Memory B cell (primary cell): ENCODE data around the gene ADPGK.
A peak's percentile ranks its signal among the peaks of the same experiment; 100 is the strongest.

Experiments used
- ATAC-seq: fragments of 150-1000 bp; cut with Tn5 transposase; 2 replicates; pipeline ENCODE4 v1.10.0; 2021; ENCODE audit warnings: low read depth, mild to moderate bottlenecking, moderate library complexity
- DNase-seq, 2 donors: peaks; one replicate each; pipeline ENCODE4 v3.0.0; 2022; ENCODE audit warnings: low spot score in 2 of 2
- H3K27ac Mint-ChIP-seq: one replicate; pipeline ENCODE4 v1.8.0; 2022; ENCODE audit warnings: mild to moderate bottlenecking, moderate library complexity, mixed read lengths
- H3K27me3 Mint-ChIP-seq: one replicate; pipeline ENCODE4 v1.8.0; 2022; ENCODE audit warnings: mixed read lengths
- H3K36me3 Mint-ChIP-seq: one replicate; pipeline ENCODE4 v1.8.0; 2022; ENCODE audit warnings: mild to moderate bottlenecking, mixed read lengths
- H3K4me1 Mint-ChIP-seq: one replicate; pipeline ENCODE4 v1.8.0; 2022; ENCODE audit warnings: mixed read lengths
- H3K4me3 Mint-ChIP-seq: one replicate; pipeline ENCODE4 v1.8.0; 2022; ENCODE audit warnings: mild to moderate bottlenecking, moderate library complexity, mixed read lengths
- H3K9me3 Mint-ChIP-seq: one replicate; pipeline ENCODE4 v1.8.0; 2022; ENCODE audit warnings: mixed read lengths

Gene ADPGK

GRCh38 chr15:72783004-72783639, 436 bp downstream of the ADPGK start:
- peaks cover 33% of the 10 kb centered on the region for H3K4me1 Mint-ChIP-seq
- H3K9me3 Mint-ChIP-seq: no peaks in the 10 kb centered on the region
- DNase-seq: peak in 1 of 2 donors; percentile 65
- peak; percentile 62 for ATAC-seq
- H3K27ac Mint-ChIP-seq: peak overlapping the region; percentile 97
- H3K36me3 Mint-ChIP-seq: peaks cover 24% of the 10 kb centered on the region
- peak overlapping the region; percentile 92 for H3K4me3 Mint-ChIP-seq
- H3K27me3 Mint-ChIP-seq: no peaks in the 10 kb centered on the region

GRCh38 chr15:72782274-72783003, 1.1 kb downstream of the ADPGK start:
- no peaks in the 10 kb centered on the region for H3K9me3 Mint-ChIP-seq
- H3K27me3 Mint-ChIP-seq: no peaks in the 10 kb centered on the region
- H3K36me3 Mint-ChIP-seq: peaks cover 24% of the 10 kb centered on the region
- ATAC-seq (no peak), DNase-seq (no peak)
- peaks cover 33% of the 10 kb centered on the region for H3K4me1 Mint-ChIP-seq
- H3K27ac Mint-ChIP-seq: peak overlapping the region; percentile 97
- peak overlapping the region; percentile 92 for H3K4me3 Mint-ChIP-seq

GRCh38 chr15:72781631-72782030, 1.9 kb downstream of the ADPGK start:
- peaks cover 26% of the 10 kb centered on the region for H3K36me3 Mint-ChIP-seq
- no peaks in the 10 kb centered on the region for H3K9me3 Mint-ChIP-seq
- H3K27me3 Mint-ChIP-seq: no peaks in the 10 kb centered on the region
- DNase-seq (no peak), ATAC-seq (no peak)
- peak overlapping the region; percentile 92 for H3K4me3 Mint-ChIP-seq
- H3K27ac Mint-ChIP-seq: peak overlapping the region; percentile 97
- peaks cover 33% of the 10 kb centered on the region for H3K4me1 Mint-ChIP-seq

- H3K9me3 Mint-ChIP-seq: no peaks in the 10 kb centered on the region
- no peaks in the 10 kb centered on the region for H3K27me3 Mint-ChIP-seq
- peaks cover 32% of the 10 kb centered on the region for H3K36me3 Mint-ChIP-seq
- no peak overlapping the region for H3K4me3 Mint-ChIP-seq
- peaks cover 46% of the 10 kb centered on the region for H3K4me1 Mint-ChIP-seq
- no peak for ATAC-seq
- DNase-seq: no peak
- H3K27ac Mint-ChIP-seq: peak overlapping the region; percentile 26
Observed at GRCh38 chr15:72778796-72779195, 4.8 kb downstream of the ADPGK start.

- peaks cover 30% of the 10 kb centered on the region for H3K36me3 Mint-ChIP-seq
- H3K4me1 Mint-ChIP-seq: peaks cover 38% of the 10 kb centered on the region
- peak overlapping the region; percentile 68 for H3K4me3 Mint-ChIP-seq
- peak overlapping the region; percentile 75 for H3K27ac Mint-ChIP-seq
- no peaks in the 10 kb centered on the region for H3K9me3 Mint-ChIP-seq
- ATAC-seq (peak; percentile 83), DNase-seq (no peak)
- no peaks in the 10 kb centered on the region for H3K27me3 Mint-ChIP-seq
Observed at GRCh38 chr15:72774696-72775383, 8.7 kb downstream of the ADPGK start.

GRCh38 chr15:72771329-72771725, 12.2 kb downstream of the ADPGK start:
- Mint-ChIP-seq H3K9me3 (peaks cover 4% of the 10 kb centered on the region), H3K27me3 (no peaks in the 10 kb centered on the region), H3K4me1 (peaks cover 29% of the 10 kb centered on the region), H3K27ac (peak overlapping the region; percentile 43), H3K36me3 (peaks cover 48% of the 10 kb centered on the region), H3K4me3 (no peak overlapping the region)
- no peak for ATAC-seq
- DNase-seq: no peak

- ATAC-seq (no peak), DNase-seq (no peak)
- H3K36me3 Mint-ChIP-seq: peaks cover 50% of the 10 kb centered on the region
- H3K27ac Mint-ChIP-seq: peak overlapping the region; percentile 43
- H3K9me3 Mint-ChIP-seq: peaks cover 4% of the 10 kb centered on the region
- H3K4me3 Mint-ChIP-seq: no peak overlapping the region
- peaks cover 25% of the 10 kb centered on the region for H3K4me1 Mint-ChIP-seq
- H3K27me3 Mint-ChIP-seq: no peaks in the 10 kb centered on the region
Observed at GRCh38 chr15:72770673-72771328, 12.8 kb downstream of the ADPGK start.

- Mint-ChIP-seq H3K4me1 (peaks cover 8% of the 10 kb centered on the region), H3K27ac (no peak overlapping the region), H3K9me3 (peaks cover 4% of the 10 kb centered on the region), H3K27me3 (no peaks in the 10 kb centered on the region), H3K36me3 (peaks cover 45% of the 10 kb centered on the region), H3K4me3 (no peak overlapping the region)
- ATAC-seq (no peak), DNase-seq (no peak)
Observed at GRCh38 chr15:72766780-72767179, 16.8 kb downstream of the ADPGK start.

GRCh38 chr15:72766025-72766424, 17.5 kb downstream of the ADPGK start:
- DNase-seq (no peak), ATAC-seq (no peak)
- Mint-ChIP-seq H3K4me3 (no peak overlapping the region), H3K4me1 (peaks cover 3% of the 10 kb centered on the region), H3K36me3 (peaks cover 42% of the 10 kb centered on the region), H3K27ac (no peak overlapping the region), H3K9me3 (peaks cover 4% of the 10 kb centered on the region), H3K27me3 (no peaks in the 10 kb centered on the region)

GRCh38 chr15:72764656-72765055, 18.9 kb downstream of the ADPGK start:
- H3K27me3 Mint-ChIP-seq: no peaks in the 10 kb centered on the region
- no peak overlapping the region for H3K4me3 Mint-ChIP-seq
- no peaks in the 10 kb centered on the region for H3K4me1 Mint-ChIP-seq
- no peak for ATAC-seq
- peaks cover 4% of the 10 kb centered on the region for H3K9me3 Mint-ChIP-seq
- H3K36me3 Mint-ChIP-seq: peaks cover 44% of the 10 kb centered on the region
- peak overlapping the region; percentile 12 for H3K27ac Mint-ChIP-seq
- DNase-seq: no peak

- Mint-ChIP-seq H3K27me3 (no peaks in the 10 kb centered on the region), H3K4me3 (no peak overlapping the region), H3K27ac (no peak overlapping the region), H3K4me1 (peaks cover 6% of the 10 kb centered on the region), H3K9me3 (no peaks in the 10 kb centered on the region), H3K36me3 (peaks cover 34% of the 10 kb centered on the region)
- DNase-seq (no peak), ATAC-seq (no peak)
Observed at GRCh38 chr15:72760590-72761260, 22.8 kb downstream of the ADPGK start.

- Mint-ChIP-seq H3K27ac (no peak overlapping the region), H3K27me3 (no peaks in the 10 kb centered on the region), H3K9me3 (no peaks in the 10 kb centered on the region), H3K4me3 (no peak overlapping the region), H3K36me3 (peaks cover 44% of the 10 kb centered on the region), H3K4me1 (peaks cover 8% of the 10 kb centered on the region)
- no peak for DNase-seq
- ATAC-seq: no peak
Observed at GRCh38 chr15:72758182-72758581, 25.4 kb downstream of the ADPGK start.

- Mint-ChIP-seq H3K27ac (no peak overlapping the region), H3K4me3 (no peak overlapping the region), H3K36me3 (peaks cover 33% of the 10 kb centered on the region), H3K27me3 (no peaks in the 10 kb centered on the region), H3K4me1 (peaks cover 13% of the 10 kb centered on the region), H3K9me3 (no peaks in the 10 kb centered on the region)
- DNase-seq (no peak), ATAC-seq (no peak)
Observed at GRCh38 chr15:72754096-72754495, 29.5 kb downstream of the ADPGK start.
